Measurements from ENCODE around the gene PML. TPM values are rescaled to one million over a fixed set of nuclear protein-coding genes. Genes with fewer than 3 reads are reported as not detected.

PML gene
- total RNA-seq, 1 experiment from 2014 or later: 33.4 TPM

DNA sequence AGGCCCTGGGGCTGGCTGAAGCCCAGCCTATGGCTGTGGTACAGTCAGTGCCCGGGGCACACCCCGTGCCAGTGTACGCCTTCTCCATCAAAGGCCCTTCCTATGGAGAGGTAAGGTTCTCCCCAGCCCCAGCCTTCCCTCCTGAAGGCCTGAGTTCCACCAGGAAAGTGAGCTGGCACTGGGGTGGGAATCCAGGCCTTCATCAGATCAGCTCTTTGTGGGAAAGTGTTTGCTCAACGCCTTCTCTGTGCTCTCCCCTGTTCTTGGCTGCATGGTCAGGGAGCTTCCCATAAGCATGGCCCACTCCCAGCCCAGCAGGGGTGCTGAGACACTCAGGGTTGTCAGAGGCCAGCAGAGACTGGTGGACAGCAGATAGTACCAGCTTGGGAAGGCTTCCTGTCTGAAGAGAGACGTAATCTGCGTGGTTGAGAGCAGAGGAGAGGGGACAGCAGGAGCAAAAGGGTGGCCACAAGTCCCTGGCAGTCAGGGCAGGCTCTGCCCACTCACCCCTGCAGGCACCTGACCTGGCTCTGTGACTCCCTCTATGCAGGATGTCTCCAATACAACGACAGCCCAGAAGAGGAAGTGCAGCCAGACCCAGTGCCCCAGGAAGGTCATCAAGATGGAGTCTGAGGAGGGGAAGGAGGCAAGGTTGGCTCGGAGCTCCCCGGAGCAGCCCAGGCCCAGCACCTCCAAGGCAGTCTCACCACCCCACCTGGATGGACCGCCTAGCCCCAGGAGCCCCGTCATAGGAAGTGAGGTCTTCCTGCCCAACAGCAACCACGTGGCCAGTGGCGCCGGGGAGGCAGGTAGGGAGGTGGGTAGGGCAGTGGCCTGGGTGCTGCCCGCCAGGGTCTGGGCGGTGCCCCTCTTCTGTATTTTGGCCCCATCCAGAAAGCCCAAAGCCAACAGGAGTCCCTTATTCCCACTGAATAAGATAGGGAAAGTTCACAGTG, 38.4 kb downstream of the PML start:
- Mint-ChIP-seq H3K36me3 (ENCODE audit: insufficient read depth, unreplicated experiment) (peaks cover 94% of the 10 kb centered on the region), H3K27me3 (ENCODE audit: insufficient read depth, unreplicated experiment) (no peaks in the 10 kb centered on the region), H3K27ac (ENCODE audit: low read depth, unreplicated experiment) (no peak overlapping the region), H3K9me3 (ENCODE audit: unreplicated experiment) (no peaks in the 10 kb centered on the region), H3K4me3 (ENCODE audit: unreplicated experiment) (no peak overlapping the region), H3K4me1 (ENCODE audit: insufficient read depth, unreplicated experiment) (peaks cover 7% of the 10 kb centered on the region)
- ChIA-PET CTCF (interaction anchor here (8.8 kb wide), 1 partner anchor 59 kb away, joined by 102 read pairs; no protein-coding TSS in a partner anchor), POLR2A (no interaction called here)
- intact Hi-C loops (cut with micrococcal nuclease): no loop called here
- DNase-seq (ENCODE audit: unreplicated experiment): no peak
- TF ChIP-seq, protein P1, sequence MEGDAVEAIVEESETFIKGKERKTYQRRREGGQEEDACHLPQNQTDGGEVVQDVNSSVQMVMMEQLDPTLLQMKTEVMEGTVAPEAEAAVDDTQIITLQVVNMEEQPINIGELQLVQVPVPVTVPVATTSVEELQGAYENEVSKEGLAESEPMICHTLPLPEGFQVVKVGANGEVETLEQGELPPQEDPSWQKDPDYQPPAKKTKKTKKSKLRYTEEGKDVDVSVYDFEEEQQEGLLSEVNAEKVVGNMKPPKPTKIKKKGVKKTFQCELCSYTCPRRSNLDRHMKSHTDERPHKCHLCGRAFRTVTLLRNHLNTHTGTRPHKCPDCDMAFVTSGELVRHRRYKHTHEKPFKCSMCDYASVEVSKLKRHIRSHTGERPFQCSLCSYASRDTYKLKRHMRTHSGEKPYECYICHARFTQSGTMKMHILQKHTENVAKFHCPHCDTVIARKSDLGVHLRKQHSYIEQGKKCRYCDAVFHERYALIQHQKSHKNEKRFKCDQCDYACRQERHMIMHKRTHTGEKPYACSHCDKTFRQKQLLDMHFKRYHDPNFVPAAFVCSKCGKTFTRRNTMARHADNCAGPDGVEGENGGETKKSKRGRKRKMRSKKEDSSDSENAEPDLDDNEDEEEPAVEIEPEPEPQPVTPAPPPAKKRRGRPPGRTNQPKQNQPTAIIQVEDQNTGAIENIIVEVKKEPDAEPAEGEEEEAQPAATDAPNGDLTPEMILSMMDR (IDR thresholded peaks at IDR 0.05; ENCODE audit: unreplicated experiment): no peak
- BruUV-seq (replicated peaks): no TSS peak

DNA sequence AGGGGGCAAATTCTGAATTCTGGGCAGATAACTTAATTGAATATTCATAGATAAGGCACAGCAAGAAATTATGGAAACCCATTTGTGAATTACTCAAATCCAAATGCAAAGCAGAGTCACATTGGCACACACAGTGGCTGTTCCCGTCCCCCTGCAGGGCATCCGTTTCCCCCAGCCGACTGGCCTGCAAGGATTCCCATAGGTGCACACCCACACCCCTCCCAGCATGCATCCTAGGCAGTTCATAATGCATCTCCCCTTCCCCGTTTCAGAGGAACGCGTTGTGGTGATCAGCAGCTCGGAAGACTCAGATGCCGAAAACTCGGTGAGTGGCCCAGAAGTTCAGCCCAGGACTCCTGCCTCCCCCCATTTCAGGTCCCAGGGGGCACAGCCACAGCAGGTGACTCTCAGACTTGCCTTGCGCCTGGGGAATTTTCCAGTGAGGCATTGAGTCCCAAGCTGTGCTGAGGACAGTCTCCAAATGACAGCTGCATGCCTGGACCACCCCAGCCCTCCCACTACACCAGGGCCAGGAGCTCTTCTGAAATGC, 39.8 kb downstream of the PML start:
- TF ChIP-seq, protein P1 (IDR thresholded peaks at IDR 0.05; ENCODE audit: unreplicated experiment): no peak
- H3K27ac Mint-ChIP-seq (ENCODE audit: low read depth, unreplicated experiment): no peak overlapping the region
- no TSS peak for BruUV-seq (replicated peaks)
- H3K36me3 Mint-ChIP-seq (ENCODE audit: insufficient read depth, unreplicated experiment): peaks cover 81% of the 10 kb centered on the region
- CTCF ChIA-PET: interaction anchor here (2.0 to 8.8 kb wide), 2 partner anchors 14 to 60 kb away, joined by 9 to 102 read pairs; no protein-coding TSS in a partner anchor
- H3K27me3 Mint-ChIP-seq (ENCODE audit: insufficient read depth, unreplicated experiment): no peaks in the 10 kb centered on the region
- no peak for DNase-seq (ENCODE audit: unreplicated experiment)
- H3K4me1 Mint-ChIP-seq (ENCODE audit: insufficient read depth, unreplicated experiment): peaks cover 10% of the 10 kb centered on the region
- no peaks in the 10 kb centered on the region for H3K9me3 Mint-ChIP-seq (ENCODE audit: unreplicated experiment)
- intact Hi-C loops (cut with micrococcal nuclease): no loop called here
- no peak overlapping the region for H3K4me3 Mint-ChIP-seq (ENCODE audit: unreplicated experiment)
- POLR2A ChIA-PET: no interaction called here

DNA sequence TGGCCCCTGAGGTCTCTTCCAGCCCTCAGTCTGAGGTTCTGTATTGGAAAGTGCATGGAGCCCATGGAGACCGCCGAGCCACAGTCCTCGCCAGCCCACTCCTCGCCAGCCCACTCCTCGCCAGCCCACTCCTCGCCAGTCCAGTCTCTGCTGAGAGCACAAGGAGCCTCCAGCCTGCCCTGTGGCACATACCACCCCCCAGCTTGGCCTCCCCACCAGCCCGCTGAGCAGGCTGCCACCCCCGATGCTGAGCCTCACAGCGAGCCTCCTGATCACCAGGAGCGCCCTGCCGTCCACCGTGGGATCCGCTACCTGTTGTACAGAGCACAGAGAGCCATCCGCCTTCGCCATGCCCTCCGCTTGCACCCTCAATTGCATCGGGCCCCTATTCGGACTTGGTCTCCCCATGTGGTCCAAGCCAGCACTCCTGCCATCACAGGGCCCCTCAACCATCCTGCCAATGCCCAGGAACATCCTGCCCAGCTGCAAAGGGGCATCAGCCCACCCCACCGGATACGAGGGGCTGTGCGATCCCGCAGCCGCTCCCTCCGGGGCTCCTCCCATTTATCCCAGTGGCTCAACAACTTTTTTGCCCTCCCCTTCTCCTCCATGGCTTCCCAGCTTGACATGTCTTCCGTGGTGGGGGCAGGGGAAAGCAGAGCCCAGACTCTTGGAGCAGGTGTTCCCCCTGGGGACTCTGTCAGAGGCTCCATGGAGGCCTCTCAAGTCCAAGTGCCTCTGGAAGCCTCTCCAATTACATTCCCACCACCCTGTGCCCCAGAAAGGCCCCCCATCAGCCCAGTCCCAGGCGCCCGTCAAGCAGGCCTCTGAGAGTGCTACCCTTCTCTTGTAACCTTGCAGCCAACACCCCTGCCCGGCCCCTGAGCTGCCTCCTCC, 40.9 kb downstream of the PML start:
- no TSS peak for BruUV-seq (replicated peaks)
- DNase-seq (ENCODE audit: unreplicated experiment): no peak
- TF ChIP-seq, protein P1 (IDR thresholded peaks at IDR 0.05; ENCODE audit: unreplicated experiment): no peak
- intact Hi-C loops (cut with micrococcal nuclease): no loop called here
- H3K9me3 Mint-ChIP-seq (ENCODE audit: unreplicated experiment): no peaks in the 10 kb centered on the region
- POLR2A ChIA-PET: interaction anchor here (0.6 kb wide), 1 partner anchor 41 kb away, joined by 3 read pairs; the partner anchor contains the start of gene PML
- H3K4me3 Mint-ChIP-seq (ENCODE audit: unreplicated experiment): no peak overlapping the region
- peaks cover 17% of the 10 kb centered on the region for H3K4me1 Mint-ChIP-seq (ENCODE audit: insufficient read depth, unreplicated experiment)
- H3K36me3 Mint-ChIP-seq (ENCODE audit: insufficient read depth, unreplicated experiment): peaks cover 70% of the 10 kb centered on the region
- no peaks in the 10 kb centered on the region for H3K27me3 Mint-ChIP-seq (ENCODE audit: insufficient read depth, unreplicated experiment)
- CTCF ChIA-PET: interaction anchor here (0.5 to 8.8 kb wide), 4 partner anchors 13 to 99 kb away, joined by 3 to 102 read pairs (median 6); no protein-coding TSS in a partner anchor
- no peak overlapping the region for H3K27ac Mint-ChIP-seq (ENCODE audit: low read depth, unreplicated experiment)
